Spleen (tissue), 11 donors: ENCODE results near the gene ENTPD8. TPM values are rescaled to one million over a fixed set of nuclear protein-coding genes. Genes with fewer than 3 reads are reported as not detected.

ENCODE experiments used
- DNase-seq: peaks from one replicate; pipeline ENCODE4 v3.0.0-alpha.2; 2020
- H3K27ac ChIP-seq, 8 donors: fragments of 200-600 bp; sonication (generic) in 7 of 8; 1 replicate in 4 of 8; 2 replicates in 4 of 8; pipeline versions ENCODE4 v1.5.0 to v1.8.0; 2016 to 2021; ENCODE audit warnings: inconsistent platforms in 4 of 8, mild to moderate bottlenecking in 4 of 8, moderate library complexity in 1 of 8
- H3K27me3 ChIP-seq, 7 donors: fragments of 200-600 bp; sonication (generic) in 6 of 7; replicated peaks in 1 of 7; 1 replicate in 4 of 7; 2 replicates in 3 of 7; pipeline versions ENCODE4 v1.5.0 to v1.8.0; 2016 to 2021; ENCODE audit warnings: inconsistent platforms in 3 of 7, mild to moderate bottlenecking in 1 of 7
- H3K36me3 ChIP-seq, 6 donors: fragments of 200-600 bp; sonication (generic) in 5 of 6; 1 replicate in 4 of 6; 2 replicates in 2 of 6; pipeline versions ENCODE4 v1.5.0 to v1.8.0; 2016 to 2021; ENCODE audit warnings: inconsistent platforms in 2 of 6
- H3K4me1 ChIP-seq, 6 donors: fragments of 200-600 bp; sonication (generic) in 5 of 6; 1 replicate in 3 of 6; 2 replicates in 3 of 6; pipeline versions ENCODE4 v1.5.0 to v1.8.0; 2016 to 2021; ENCODE audit warnings: inconsistent platforms in 3 of 6
- H3K4me3 ChIP-seq, 8 donors: fragments of 200-600 bp; sonication (generic) in 7 of 8; 1 replicate in 4 of 8; 2 replicates in 4 of 8; pipeline versions ENCODE4 v1.5.0 to v1.8.0; 2016 to 2021; ENCODE audit warnings: inconsistent platforms in 4 of 8, mild to moderate bottlenecking in 4 of 8, moderate library complexity in 2 of 8
- H3K9me3 ChIP-seq, 8 donors: fragments of 200-600 bp; sonication (generic) in 7 of 8; 1 replicate in 4 of 8; 2 replicates in 4 of 8; pipeline versions ENCODE4 v1.5.0 to v1.8.0; 2016 to 2021; ENCODE audit warnings: inconsistent platforms in 4 of 8
- POLR2A ChIP-seq, 3 donors: fragments of 450-650 bp; IDR thresholded peaks; one replicate each; pipeline ENCODE4 v1.5.1; 2017; ENCODE audit warnings: antibody characterized with exemption in 3 of 3, mild to moderate bottlenecking in 1 of 3
- POLR2AphosphoS5 ChIP-seq, 3 donors: sonication (generic); formaldehyde crosslinking; IDR thresholded peaks; one replicate each; pipeline ENCODE4 v1.5.1; 2017; ENCODE audit warnings: antibody characterized with exemption in 3 of 3
- WGBS, 5 donors: extraction: QIAGEN DNeasy Blood & Tissue Kit in 3 of 5; methylation state at CpG; one replicate each; pipeline versions ENCODE4 v1.1.5 to v1.1.7; 2013 to 2018; 5-methylcytosine and 5-hydroxymethylcytosine counted together
- intact Hi-C: fragments of 100-400 bp; cut with DNase I; formaldehyde crosslinking; loops from one replicate; pipeline ENCODE4 v1.15.0; 2023; ENCODE audit warnings: low total_unique reads
- polyA plus RNA-seq, 3 donors: library from polyadenylated mRNA; stranded (reverse); fragments of 200-250 nt; gene quantifications; one replicate each; pipeline ENCODE4 v1.2.1, GENCODE V29; 2013
- total RNA-seq, 7 donors: library from RNA; depleted of rRNA in 3 of 7; stranded (reverse); fragments of >200 nt in 3 of 7; fragmentation: NEBNext Ultra II Directional in 4 of 7; extraction: Animal tissue kit (Norgen Biotek cat#: 25700) in 4 of 7; gene quantifications; one replicate each; pipeline versions ENCODE4 v1.1.0 to v1.2.1, GENCODE V29; 2016 to 2021
- TF ChIP-seq, protein P1 (sequence below), 11 experiments: fragments of 200-600 bp in 7 of 11; fragments of 450-650 bp in 4 of 11; sonication (generic) in 4 of 11; IDR thresholded peaks in 8 of 11; conservative IDR thresholded peaks in 3 of 11; 1 replicate in 7 of 11; 2 replicates in 4 of 11; pipeline versions ENCODE4 v1.4.0 to v1.8.0; 2016 to 2021; ENCODE audit warnings: antibody characterized with exemption in 11 of 11, inconsistent platforms in 4 of 11, mild to moderate bottlenecking in 1 of 11
- donor health status: healthy with polysubstance abuse.
- donor health status: DM: no; HTN: no; CAD: no; lungs with moderate emphysema.
- donor health status: DM: no; HTN: no; CAD: no.
- donor health status: Bipolar disorder and iron deficiency.
- donor health status: healthy.
- donor health status: DM: no; HTN: no; CAD: no.
- donor health status: DM: yes; HTN: yes; CAD: no.

Gene ENTPD8
- total and polyA plus RNA-seq, 10 donors = 0.07 to 0.37 (median 0.18) TPM; not detected in 4

- H3K4me3 ChIP-seq = no peak overlapping the region
- intact Hi-C loops = loop anchor here (5.0 kb wide), 1 partner anchor 112 kb away; no protein-coding TSS in a partner anchor
- H3K36me3 ChIP-seq = peaks cover 0 to 3% (median 0%) of the 10 kb centered on the region in 6 donors
- DNase-seq = no peak
- TF ChIP-seq POLR2AphosphoS5 (IDR thresholded peaks at IDR 0.05) (no peak), POLR2A (IDR thresholded peaks at IDR 0.05) (no peak)
- TF ChIP-seq, protein P1, sequence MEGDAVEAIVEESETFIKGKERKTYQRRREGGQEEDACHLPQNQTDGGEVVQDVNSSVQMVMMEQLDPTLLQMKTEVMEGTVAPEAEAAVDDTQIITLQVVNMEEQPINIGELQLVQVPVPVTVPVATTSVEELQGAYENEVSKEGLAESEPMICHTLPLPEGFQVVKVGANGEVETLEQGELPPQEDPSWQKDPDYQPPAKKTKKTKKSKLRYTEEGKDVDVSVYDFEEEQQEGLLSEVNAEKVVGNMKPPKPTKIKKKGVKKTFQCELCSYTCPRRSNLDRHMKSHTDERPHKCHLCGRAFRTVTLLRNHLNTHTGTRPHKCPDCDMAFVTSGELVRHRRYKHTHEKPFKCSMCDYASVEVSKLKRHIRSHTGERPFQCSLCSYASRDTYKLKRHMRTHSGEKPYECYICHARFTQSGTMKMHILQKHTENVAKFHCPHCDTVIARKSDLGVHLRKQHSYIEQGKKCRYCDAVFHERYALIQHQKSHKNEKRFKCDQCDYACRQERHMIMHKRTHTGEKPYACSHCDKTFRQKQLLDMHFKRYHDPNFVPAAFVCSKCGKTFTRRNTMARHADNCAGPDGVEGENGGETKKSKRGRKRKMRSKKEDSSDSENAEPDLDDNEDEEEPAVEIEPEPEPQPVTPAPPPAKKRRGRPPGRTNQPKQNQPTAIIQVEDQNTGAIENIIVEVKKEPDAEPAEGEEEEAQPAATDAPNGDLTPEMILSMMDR (IDR thresholded peaks at IDR 0.05 in 8 of 11, conservative IDR thresholded peaks at IDR 0.05 in 3 of 11) = no peak
- WGBS, 5 donors = 93 to 96% (median 94%) methylated on average over 23 to 24 of the region's 24 CpGs
- no peak overlapping the region for H3K27ac ChIP-seq
- H3K27me3 ChIP-seq = peaks cover 0 to 42% (median 8%) of the 10 kb centered on the region in 7 donors
- H3K4me1 ChIP-seq = peaks cover 24 to 68% (median 47%) of the 10 kb centered on the region in 6 donors
- H3K9me3 ChIP-seq = no peaks in the 10 kb centered on the region
Measured at GRCh38 chr9:137408651-137409405, 32.3 kb downstream of the ENTPD8 start.

DNA sequence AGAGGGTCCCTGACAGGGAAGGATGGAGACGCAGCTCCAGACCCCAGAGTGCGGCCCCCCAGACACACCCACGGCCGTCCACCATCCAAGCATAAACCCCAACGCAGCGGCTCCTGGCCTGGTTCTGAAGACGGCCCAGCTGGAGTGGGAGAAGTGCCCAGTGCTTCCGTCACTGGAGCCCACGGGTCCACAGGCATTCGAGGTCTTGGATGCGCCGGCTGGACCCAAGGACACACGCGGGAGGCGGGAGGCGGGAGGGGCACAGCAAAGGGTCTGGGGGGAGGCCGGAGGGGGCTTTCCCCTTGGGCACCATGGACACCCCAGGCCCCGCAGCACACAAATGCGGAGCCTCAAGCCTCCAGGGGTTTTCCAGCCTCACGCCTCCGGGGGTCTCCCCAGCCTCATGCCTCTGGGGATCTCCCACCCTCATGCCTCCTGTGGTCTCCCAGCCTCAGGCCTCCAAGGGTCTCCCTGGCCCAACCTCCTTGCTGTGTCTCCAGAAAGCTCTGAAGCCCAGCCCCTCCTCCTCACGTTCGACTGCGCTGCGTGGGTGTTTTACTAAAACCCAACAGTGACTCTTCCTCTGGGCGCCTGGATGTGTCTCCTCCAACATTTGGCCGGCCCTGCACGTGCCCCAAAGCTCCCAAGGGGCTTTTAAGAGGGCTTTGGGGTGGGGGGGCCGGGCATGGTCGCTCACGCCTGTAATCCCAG, 33.4 kb downstream of the ENTPD8 start:
- intact Hi-C loops = loop anchor here (5.0 kb wide), 1 partner anchor 110 kb away; no protein-coding TSS in a partner anchor
- peaks cover 0 to 3% (median 0%) of the 10 kb centered on the region in 6 donors for H3K36me3 ChIP-seq
- TF ChIP-seq, protein P1 (IDR thresholded peaks at IDR 0.05 in 8 of 11, conservative IDR thresholded peaks at IDR 0.05 in 3 of 11) = no peak
- TF ChIP-seq POLR2A (IDR thresholded peaks at IDR 0.05) = no peak
- TF ChIP-seq POLR2AphosphoS5 (IDR thresholded peaks at IDR 0.05) = no peak
- peak overlapping the region in 5 of 8 donors; percentile 41 to 67 (median 52) for H3K27ac ChIP-seq
- H3K4me1 ChIP-seq = peaks cover 24 to 59% (median 44%) of the 10 kb centered on the region in 6 donors
- peaks cover 0 to 42% (median 8%) of the 10 kb centered on the region in 7 donors for H3K27me3 ChIP-seq
- WGBS, 5 donors = 49 to 77% (median 65%) methylated on average over 20 to 31 of the region's 31 CpGs
- H3K9me3 ChIP-seq = peaks cover 0 to 4% (median 0%) of the 10 kb centered on the region in 8 donors
- H3K4me3 ChIP-seq = peak overlapping the region in 5 of 8 donors; percentile 5 to 57 (median 22)
- DNase-seq = no peak

DNA sequence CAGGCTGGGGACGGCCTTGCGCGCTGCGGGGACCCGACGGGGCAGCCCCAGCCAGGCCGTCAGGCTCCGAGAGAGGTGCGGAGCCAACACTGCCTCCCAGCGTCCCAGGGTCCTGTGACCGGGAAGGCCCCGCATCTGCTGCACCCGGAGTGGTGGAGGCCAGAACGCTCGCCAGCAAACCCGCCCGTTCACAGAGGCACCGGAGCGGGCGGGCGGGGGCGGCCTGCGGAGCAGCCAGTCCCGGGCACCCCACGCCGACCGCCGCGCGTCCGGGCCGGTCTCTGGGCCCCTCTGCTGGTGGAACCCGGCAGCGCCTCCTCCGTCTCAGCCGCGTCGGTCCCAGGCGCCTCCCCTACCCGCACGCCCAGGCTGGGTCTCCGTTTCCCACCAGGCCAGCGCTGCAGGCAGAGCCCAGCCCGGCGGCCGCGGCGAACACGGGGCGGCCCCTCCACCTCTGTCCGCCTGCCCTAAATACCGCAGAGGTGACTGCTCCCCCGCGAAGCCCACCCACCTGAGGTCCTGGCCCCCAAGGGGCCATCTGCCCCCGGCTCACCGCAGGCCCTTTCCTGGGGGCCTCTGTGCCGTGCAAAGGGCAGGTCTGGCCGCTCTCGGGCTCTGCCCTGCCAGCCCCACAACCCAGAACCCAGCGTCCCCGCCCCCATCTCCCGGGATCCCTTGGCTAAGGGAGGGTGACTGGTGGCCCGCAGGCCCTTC, 34.1 kb downstream of the ENTPD8 start:
- WGBS, 5 donors = 3 to 50% (median 5%) methylated on average over 4 to 63 of the region's 63 CpGs
- peak overlapping the region in 7 of 8 donors; percentile 11 to 57 (median 26) for H3K4me3 ChIP-seq
- TF ChIP-seq POLR2AphosphoS5 (IDR thresholded peaks at IDR 0.05) (peak in 2 of 3 donors; percentile 55 to 65), POLR2A (IDR thresholded peaks at IDR 0.05) (no peak)
- TF ChIP-seq, protein P1 (IDR thresholded peaks at IDR 0.05 in 8 of 11, conservative IDR thresholded peaks at IDR 0.05 in 3 of 11) = peak; percentile 47 to 85 (median 79)
- H3K27ac ChIP-seq = peak overlapping the region in 5 of 8 donors; percentile 41 to 67 (median 52)
- intact Hi-C loops = loop anchor here (5.0 kb wide), 1 partner anchor 110 kb away; no protein-coding TSS in a partner anchor
- peaks cover 0 to 8% (median 0%) of the 10 kb centered on the region in 8 donors for H3K9me3 ChIP-seq
- H3K27me3 ChIP-seq = peaks cover 0 to 37% (median 8%) of the 10 kb centered on the region in 7 donors
- peaks cover 17 to 52% (median 37%) of the 10 kb centered on the region in 6 donors for H3K4me1 ChIP-seq
- H3K36me3 ChIP-seq = peaks cover 0 to 3% (median 0%) of the 10 kb centered on the region in 6 donors
- peak; percentile 89 for DNase-seq
